Liver (tissue), 9 donors: ENCODE measurements around the gene KRTAP10-2. TPM values are rescaled to one million over a fixed set of nuclear protein-coding genes. Genes with fewer than 3 reads are reported as not detected.

ENCODE experiments used
- DNase-seq: peaks from one replicate; pipeline ENCODE4 v3.0.0-alpha.2; 2017; ENCODE audit warnings: low spot score
- H3K27ac ChIP-seq, 2 donors: one replicate each; pipeline ENCODE4 v1.7.0; 2013; ENCODE audit warnings: inconsistent platforms in 2 of 2, low read length in 2 of 2, control low read depth in 1 of 2, low read depth in 1 of 2, mild to moderate bottlenecking in 1 of 2
- H3K27me3 ChIP-seq, 4 donors: one replicate each; pipeline versions ENCODE4 v1.6.1 to v1.7.0; 2013; ENCODE audit warnings: low read length in 3 of 4, inconsistent platforms in 1 of 4, mild to moderate bottlenecking in 1 of 4, moderate library complexity in 1 of 4; ENCODE audit not compliant: control insufficient read depth in 4 of 4, insufficient read depth in 4 of 4
- H3K36me3 ChIP-seq, 4 donors: one replicate each; pipeline versions ENCODE4 v1.6.1 to v1.7.0; 2013; ENCODE audit warnings: low read length in 3 of 4, mild to moderate bottlenecking in 3 of 4, low read depth in 1 of 4, moderate library complexity in 1 of 4; ENCODE audit not compliant: control insufficient read depth in 4 of 4, insufficient read depth in 3 of 4
- H3K4me1 ChIP-seq, 4 donors: one replicate each; pipeline versions ENCODE4 v1.6.1 to v1.7.0; 2013; ENCODE audit warnings: low read length in 3 of 4, mild to moderate bottlenecking in 3 of 4, moderate library complexity in 1 of 4; ENCODE audit not compliant: control insufficient read depth in 4 of 4, insufficient read depth in 4 of 4
- H3K4me3 ChIP-seq, 3 donors: one replicate each; pipeline versions ENCODE4 v1.6.1 to v1.7.0; 2013; ENCODE audit warnings: low read length in 3 of 3, control low read depth in 1 of 3, low read depth in 1 of 3, mild to moderate bottlenecking in 1 of 3
- H3K9ac ChIP-seq, 2 donors: one replicate each; pipeline ENCODE4 v1.7.0; 2013; ENCODE audit warnings: low read length in 2 of 2, mild to moderate bottlenecking in 2 of 2, moderate library complexity in 2 of 2, control low read depth in 1 of 2, low read depth in 1 of 2
- H3K9me3 ChIP-seq, 4 donors: one replicate each; pipeline versions ENCODE4 v1.6.1 to v1.7.0; 2013; ENCODE audit warnings: low read length in 3 of 4; ENCODE audit not compliant: control insufficient read depth in 4 of 4
- CTCF ChIP-seq: fragments of 150-350 bp; IDR thresholded peaks from 2 replicates; pipeline ENCODE4 v1.5.1; 2017; ENCODE audit warnings: improper control_type of control experiment, low read depth, low read length; ENCODE audit not compliant: missing input control
- EGR1 ChIP-seq, 2 donors: IDR thresholded peaks; 2 replicates each; pipeline ENCODE4 v1.6.1; 2016 to 2018; ENCODE audit warnings: antibody characterized with exemption in 2 of 2, low read depth in 2 of 2
- FOXA1 ChIP-seq: IDR thresholded peaks from 2 replicates; pipeline ENCODE4 v1.6.1; 2016; ENCODE audit warnings: antibody characterized with exemption
- FOXA2 ChIP-seq: IDR thresholded peaks from 2 replicates; pipeline ENCODE4 v1.6.1; 2016; ENCODE audit warnings: antibody characterized with exemption
- GABPA ChIP-seq, 2 donors: IDR thresholded peaks in 1 of 2; conservative IDR thresholded peaks in 1 of 2; 2 replicates each; pipeline ENCODE4 v1.6.1; 2016; ENCODE audit warnings: antibody characterized with exemption in 2 of 2, mild to moderate bottlenecking in 1 of 2, moderate library complexity in 1 of 2
- HNF4A ChIP-seq, 2 donors: conservative IDR thresholded peaks; 2 replicates each; pipeline ENCODE4 v1.6.1; 2016; ENCODE audit warnings: antibody characterized with exemption in 2 of 2, mild to moderate bottlenecking in 2 of 2
- HNF4G ChIP-seq: IDR thresholded peaks from 2 replicates; pipeline ENCODE4 v1.6.1; 2016; ENCODE audit warnings: antibody characterized with exemption
- JUND ChIP-seq, 2 donors: IDR thresholded peaks; 2 replicates each; pipeline ENCODE4 v1.6.1; 2016; ENCODE audit warnings: antibody characterized with exemption in 2 of 2
- NR2F2 ChIP-seq: IDR thresholded peaks from 2 replicates; pipeline ENCODE4 v1.6.1; 2016; ENCODE audit warnings: antibody characterized with exemption
- RAD21 ChIP-seq, 2 donors: IDR thresholded peaks; 2 replicates each; pipeline ENCODE4 v1.6.1; 2016; ENCODE audit warnings: antibody characterized with exemption in 2 of 2, mild to moderate bottlenecking in 2 of 2
- RXRA ChIP-seq, 2 donors: IDR thresholded peaks; 2 replicates each; pipeline ENCODE4 v1.6.1; 2017 to 2018; ENCODE audit warnings: antibody characterized with exemption in 2 of 2, mild to moderate bottlenecking in 1 of 2
- SP1 ChIP-seq: IDR thresholded peaks from 2 replicates; pipeline ENCODE4 v1.6.1; 2018; ENCODE audit warnings: antibody characterized with exemption, mild to moderate bottlenecking
- TAF1 ChIP-seq: conservative IDR thresholded peaks from 2 replicates; pipeline ENCODE4 v1.6.1; 2016; ENCODE audit warnings: antibody characterized with exemption, mild to moderate bottlenecking
- YY1 ChIP-seq: IDR thresholded peaks from 2 replicates; pipeline ENCODE4 v1.6.1; 2016; ENCODE audit warnings: antibody characterized with exemption, mild to moderate bottlenecking
- WGBS: extraction: QIAGEN DNeasy Blood & Tissue Kit; methylation state at CpG from one replicate; pipeline ENCODE4 v1.1.7; 2013; 5-methylcytosine and 5-hydroxymethylcytosine counted together
- polyA plus RNA-seq, 2 donors: library from polyadenylated mRNA; stranded (reverse) in 1 of 2; unstranded in 1 of 2; fragments of 200-250 nt in 1 of 2; fragments of >200 nt in 1 of 2; fragmentation: Nextera tagmentation in 1 of 2; extraction: Ambion mirVana in 1 of 2; gene quantifications; one replicate each; pipeline versions ENCODE4 v1.2.1 to v1.2.3, GENCODE V29; 2013 to 2015
- total RNA-seq, 2 donors: library from RNA; depleted of rRNA; stranded (reverse); fragments of >200 nt; gene quantifications; one replicate each; pipeline ENCODE4 v1.2.3, GENCODE V29; 2014
- TF ChIP-seq, protein P1 (sequence below): IDR thresholded peaks from 2 replicates; pipeline ENCODE4 v1.6.1; 2016; ENCODE audit warnings: antibody characterized with exemption
- TF ChIP-seq, protein P2 (sequence below): IDR thresholded peaks from 2 replicates; pipeline ENCODE4 v1.6.1; 2016; ENCODE audit warnings: antibody characterized with exemption
- TF ChIP-seq, protein P3 (sequence below): IDR thresholded peaks from 2 replicates; pipeline ENCODE4 v1.6.1; 2016; ENCODE audit warnings: antibody characterized with exemption, mild to moderate bottlenecking
- TF ChIP-seq, protein P4 (sequence below): IDR thresholded peaks from 2 replicates; pipeline ENCODE4 v1.6.1; 2016; ENCODE audit warnings: antibody characterized with exemption
- donor health status: healthy.
- donor health status: healthy.
- donor health status: healthy.
- donor health status: healthy.
- donor health status: healthy.

KRTAP10-2 gene
- total and polyA plus RNA-seq, 4 donors: not detected

GRCh38 chr21:44556879-44557278 lies 5.6 kb upstream of the KRTAP10-2 start (continued):
- no peak for TF ChIP-seq SP1
- TF ChIP-seq, protein P1, sequence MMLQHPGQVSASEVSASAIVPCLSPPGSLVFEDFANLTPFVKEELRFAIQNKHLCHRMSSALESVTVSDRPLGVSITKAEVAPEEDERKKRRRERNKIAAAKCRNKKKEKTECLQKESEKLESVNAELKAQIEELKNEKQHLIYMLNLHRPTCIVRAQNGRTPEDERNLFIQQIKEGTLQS: no peak

DNA sequence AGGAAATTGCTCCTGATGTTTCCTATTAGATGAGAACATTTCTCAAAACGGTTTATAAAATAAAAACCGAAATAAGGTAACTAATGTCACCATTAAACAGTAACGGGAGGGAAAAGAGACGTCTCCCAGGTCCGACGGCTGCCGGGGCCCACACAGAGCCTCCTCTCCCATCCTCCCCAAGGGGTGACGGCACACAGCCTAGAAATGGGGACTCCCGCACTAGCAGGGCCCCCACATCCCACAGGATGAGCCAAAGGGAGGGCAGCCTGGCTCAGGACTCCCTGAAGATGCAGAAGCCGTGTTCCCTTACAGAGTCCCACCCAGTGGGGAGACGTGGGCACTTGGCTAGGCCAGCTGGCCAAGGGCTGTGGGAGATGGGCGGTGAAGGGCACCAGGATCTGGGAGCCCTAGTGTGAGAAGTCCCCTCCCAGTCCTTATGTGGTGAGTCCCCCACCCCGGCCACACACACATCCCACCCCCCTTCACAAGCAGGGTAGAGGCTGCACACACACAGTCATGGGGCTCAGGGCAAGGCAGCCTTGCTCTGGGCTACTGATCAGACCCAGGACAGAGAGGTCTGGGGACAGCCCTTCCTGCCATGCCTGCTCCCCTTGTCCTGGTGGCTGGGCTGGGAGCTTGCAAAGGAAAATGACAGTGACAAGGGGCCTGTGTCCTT lies 4.0 kb upstream of the KRTAP10-2 start:
- 86% methylated on average over 13 of the region's 13 CpGs for WGBS
- no peak overlapping the region for H3K27ac ChIP-seq
- TF ChIP-seq, protein P1: no peak
- TF ChIP-seq RXRA (IDR thresholded peaks at IDR 0.05): no peak
- TF ChIP-seq TAF1: no peak
- TF ChIP-seq JUND (IDR thresholded peaks at IDR 0.05): no peak
- TF ChIP-seq EGR1 (IDR thresholded peaks at IDR 0.05; ENCODE audit: low read depth in 2 of 2): no peak
- TF ChIP-seq NR2F2: no peak
- TF ChIP-seq HNF4A (conservative IDR thresholded peaks at IDR 0.05): no peak
- no peak for TF ChIP-seq CTCF
- no peak for TF ChIP-seq YY1
- TF ChIP-seq, protein P2, sequence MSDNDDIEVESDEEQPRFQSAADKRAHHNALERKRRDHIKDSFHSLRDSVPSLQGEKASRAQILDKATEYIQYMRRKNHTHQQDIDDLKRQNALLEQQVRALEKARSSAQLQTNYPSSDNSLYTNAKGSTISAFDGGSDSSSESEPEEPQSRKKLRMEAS: no peak
- no peak for TF ChIP-seq SP1
- TF ChIP-seq, protein P3, sequence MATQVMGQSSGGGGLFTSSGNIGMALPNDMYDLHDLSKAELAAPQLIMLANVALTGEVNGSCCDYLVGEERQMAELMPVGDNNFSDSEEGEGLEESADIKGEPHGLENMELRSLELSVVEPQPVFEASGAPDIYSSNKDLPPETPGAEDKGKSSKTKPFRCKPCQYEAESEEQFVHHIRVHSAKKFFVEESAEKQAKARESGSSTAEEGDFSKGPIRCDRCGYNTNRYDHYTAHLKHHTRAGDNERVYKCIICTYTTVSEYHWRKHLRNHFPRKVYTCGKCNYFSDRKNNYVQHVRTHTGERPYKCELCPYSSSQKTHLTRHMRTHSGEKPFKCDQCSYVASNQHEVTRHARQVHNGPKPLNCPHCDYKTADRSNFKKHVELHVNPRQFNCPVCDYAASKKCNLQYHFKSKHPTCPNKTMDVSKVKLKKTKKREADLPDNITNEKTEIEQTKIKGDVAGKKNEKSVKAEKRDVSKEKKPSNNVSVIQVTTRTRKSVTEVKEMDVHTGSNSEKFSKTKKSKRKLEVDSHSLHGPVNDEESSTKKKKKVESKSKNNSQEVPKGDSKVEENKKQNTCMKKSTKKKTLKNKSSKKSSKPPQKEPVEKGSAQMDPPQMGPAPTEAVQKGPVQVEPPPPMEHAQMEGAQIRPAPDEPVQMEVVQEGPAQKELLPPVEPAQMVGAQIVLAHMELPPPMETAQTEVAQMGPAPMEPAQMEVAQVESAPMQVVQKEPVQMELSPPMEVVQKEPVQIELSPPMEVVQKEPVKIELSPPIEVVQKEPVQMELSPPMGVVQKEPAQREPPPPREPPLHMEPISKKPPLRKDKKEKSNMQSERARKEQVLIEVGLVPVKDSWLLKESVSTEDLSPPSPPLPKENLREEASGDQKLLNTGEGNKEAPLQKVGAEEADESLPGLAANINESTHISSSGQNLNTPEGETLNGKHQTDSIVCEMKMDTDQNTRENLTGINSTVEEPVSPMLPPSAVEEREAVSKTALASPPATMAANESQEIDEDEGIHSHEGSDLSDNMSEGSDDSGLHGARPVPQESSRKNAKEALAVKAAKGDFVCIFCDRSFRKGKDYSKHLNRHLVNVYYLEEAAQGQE: no peak
- TF ChIP-seq, protein P4, sequence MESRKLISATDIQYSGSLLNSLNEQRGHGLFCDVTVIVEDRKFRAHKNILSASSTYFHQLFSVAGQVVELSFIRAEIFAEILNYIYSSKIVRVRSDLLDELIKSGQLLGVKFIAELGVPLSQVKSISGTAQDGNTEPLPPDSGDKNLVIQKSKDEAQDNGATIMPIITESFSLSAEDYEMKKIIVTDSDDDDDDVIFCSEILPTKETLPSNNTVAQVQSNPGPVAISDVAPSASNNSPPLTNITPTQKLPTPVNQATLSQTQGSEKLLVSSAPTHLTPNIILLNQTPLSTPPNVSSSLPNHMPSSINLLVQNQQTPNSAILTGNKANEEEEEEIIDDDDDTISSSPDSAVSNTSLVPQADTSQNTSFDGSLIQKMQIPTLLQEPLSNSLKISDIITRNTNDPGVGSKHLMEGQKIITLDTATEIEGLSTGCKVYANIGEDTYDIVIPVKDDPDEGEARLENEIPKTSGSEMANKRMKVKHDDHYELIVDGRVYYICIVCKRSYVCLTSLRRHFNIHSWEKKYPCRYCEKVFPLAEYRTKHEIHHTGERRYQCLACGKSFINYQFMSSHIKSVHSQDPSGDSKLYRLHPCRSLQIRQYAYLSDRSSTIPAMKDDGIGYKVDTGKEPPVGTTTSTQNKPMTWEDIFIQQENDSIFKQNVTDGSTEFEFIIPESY: no peak
- TF ChIP-seq FOXA1: no peak
- no peak for TF ChIP-seq HNF4G
- TF ChIP-seq GABPA (IDR thresholded peaks at IDR 0.05 in 1 of 2, conservative IDR thresholded peaks at IDR 0.05 in 1 of 2): no peak
- TF ChIP-seq RAD21 (IDR thresholded peaks at IDR 0.05): no peak
- no peak for TF ChIP-seq FOXA2
- no peak overlapping the region for H3K4me3 ChIP-seq
- no peaks in the 10 kb centered on the region for H3K9me3 ChIP-seq
- H3K9ac ChIP-seq: no peak overlapping the region
- H3K4me1 ChIP-seq: peaks cover 0 to 4% (median 0%) of the 10 kb centered on the region in 4 donors
- H3K27me3 ChIP-seq: no peaks in the 10 kb centered on the region
- peak; percentile 23 for DNase-seq
- H3K36me3 ChIP-seq: no peaks in the 10 kb centered on the region
